KOPT-K1 (cell line): ENCODE measurements around the gene PIKFYVE.
"Not testable (repeated sequence)": the region's sequence is repeated elsewhere in the genome, so short reads cannot be mapped to it uniquely, and the experiment has no call there.

Experiments
- H3K27ac ChIP-seq: fragments of 200-600 bp; sonication (generic); 2 replicates; pipeline ENCODE4 v1.5.1; 2016; ENCODE audit warnings: antibody characterized with exemption, mild to moderate bottlenecking, low read depth, low read length; ENCODE audit not compliant: poor library complexity, severe bottlenecking
- H3K36me3 ChIP-seq: fragments of 200-600 bp; sonication (generic); 2 replicates; pipeline ENCODE4 v1.5.1; 2017; ENCODE audit warnings: antibody characterized with exemption, mild to moderate bottlenecking, low read length, moderate library complexity; ENCODE audit not compliant: insufficient read depth
- H3K9me3 ChIP-seq: fragments of 200-600 bp; sonication (generic); 2 replicates; pipeline ENCODE4 v1.5.1; 2017; ENCODE audit warnings: antibody characterized with exemption, low read length, mild to moderate bottlenecking; ENCODE audit not compliant: insufficient read depth, poor library complexity, severe bottlenecking

PIKFYVE gene

DNA sequence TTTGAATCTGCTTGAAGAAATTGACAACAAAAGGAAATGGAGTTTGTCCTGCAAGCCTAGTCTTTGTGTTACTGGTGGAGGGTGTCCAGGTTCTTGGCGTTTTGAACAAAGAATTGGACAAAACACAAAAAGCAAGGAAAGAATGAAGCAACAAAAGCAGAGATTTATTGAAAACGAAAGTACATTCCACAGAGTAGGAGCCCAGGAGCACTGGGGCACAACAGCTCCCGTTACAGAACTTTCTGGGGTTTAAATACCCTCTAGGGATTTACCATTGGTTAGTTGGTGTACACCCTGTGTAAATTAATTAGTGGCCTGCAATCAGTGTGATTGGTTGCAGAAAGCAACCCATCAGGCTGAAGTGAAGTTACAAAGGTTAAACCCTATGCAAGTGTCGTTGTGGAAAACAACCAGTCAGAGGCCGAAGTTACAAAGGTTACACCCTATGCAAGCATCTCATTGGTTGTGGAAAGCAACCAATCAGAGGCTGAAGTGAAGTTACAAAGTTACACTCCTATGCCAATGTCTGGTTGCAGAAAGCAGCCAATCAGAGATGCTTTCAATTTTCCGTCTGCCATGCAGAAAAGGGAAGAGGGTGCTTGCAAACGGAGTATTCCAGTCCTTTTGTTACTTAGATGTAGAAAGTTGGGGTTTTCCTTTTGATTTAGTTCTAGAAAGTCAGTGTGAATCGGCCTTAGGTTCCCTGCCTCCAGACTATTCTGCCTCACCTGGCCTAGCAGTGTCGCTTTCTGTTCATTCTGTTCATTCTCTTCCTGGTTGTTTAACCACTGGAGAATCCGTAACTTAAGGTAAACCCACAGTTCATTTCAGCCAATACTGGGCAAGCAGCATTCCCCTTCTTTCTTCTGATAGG, 92.9 kb downstream of the PIKFYVE start:
- H3K27ac ChIP-seq, result no peak overlapping the region

GRCh38 chr2:208359632-208359986, 93.6 kb downstream of the PIKFYVE start:
- no peaks in the 10 kb centered on the region for H3K9me3 ChIP-seq
- H3K27ac ChIP-seq, result no peak overlapping the region
- peaks cover 49% of the 10 kb centered on the region for H3K36me3 ChIP-seq

More for the DNA sequence above, 92.9 kb downstream of the PIKFYVE start:
- Histone ChIP-seq H3K36me3 (peaks cover 55% of the 10 kb centered on the region), H3K9me3 (no peaks in the 10 kb centered on the region)

GRCh38 chr2:208360259-208361076, 94.4 kb downstream of the PIKFYVE start:
- peaks cover 40% of the 10 kb centered on the region for H3K36me3 ChIP-seq
- H3K27ac ChIP-seq, result no peak overlapping the region
- H3K9me3 ChIP-seq, result peaks cover 8% of the 10 kb centered on the region

DNA sequence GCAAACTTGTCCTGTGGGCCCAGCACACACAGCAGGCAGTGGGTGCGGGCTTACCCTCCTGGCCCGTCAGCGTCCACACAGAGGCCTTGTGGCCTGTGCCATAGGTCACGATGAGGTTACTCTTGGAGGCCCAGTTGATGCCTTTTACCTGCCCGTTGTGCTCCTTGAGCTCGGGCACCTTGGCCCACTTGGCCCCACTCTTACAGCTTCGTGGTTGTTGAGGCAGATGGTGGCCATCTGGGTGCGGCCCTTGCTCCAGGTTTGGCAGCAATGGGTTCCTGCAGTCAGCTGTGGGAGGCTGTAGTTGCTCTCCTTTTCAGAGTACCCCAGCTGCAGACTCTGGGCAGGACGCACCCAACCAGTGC, 95.0 kb downstream of the PIKFYVE start:
- Histone ChIP-seq H3K36me3 (peaks cover 34% of the 10 kb centered on the region), H3K9me3 (peaks cover 10% of the 10 kb centered on the region), H3K27ac (no peak overlapping the region)

- Histone ChIP-seq H3K9me3 (peaks cover 10% of the 10 kb centered on the region), H3K36me3 (peaks cover 11% of the 10 kb centered on the region; the same call in 1 of the 2 replicates), H3K27ac (no peak overlapping the region)
Observed at GRCh38 chr2:208363485-208363884, 97.4 kb downstream of the PIKFYVE start.

DNA sequence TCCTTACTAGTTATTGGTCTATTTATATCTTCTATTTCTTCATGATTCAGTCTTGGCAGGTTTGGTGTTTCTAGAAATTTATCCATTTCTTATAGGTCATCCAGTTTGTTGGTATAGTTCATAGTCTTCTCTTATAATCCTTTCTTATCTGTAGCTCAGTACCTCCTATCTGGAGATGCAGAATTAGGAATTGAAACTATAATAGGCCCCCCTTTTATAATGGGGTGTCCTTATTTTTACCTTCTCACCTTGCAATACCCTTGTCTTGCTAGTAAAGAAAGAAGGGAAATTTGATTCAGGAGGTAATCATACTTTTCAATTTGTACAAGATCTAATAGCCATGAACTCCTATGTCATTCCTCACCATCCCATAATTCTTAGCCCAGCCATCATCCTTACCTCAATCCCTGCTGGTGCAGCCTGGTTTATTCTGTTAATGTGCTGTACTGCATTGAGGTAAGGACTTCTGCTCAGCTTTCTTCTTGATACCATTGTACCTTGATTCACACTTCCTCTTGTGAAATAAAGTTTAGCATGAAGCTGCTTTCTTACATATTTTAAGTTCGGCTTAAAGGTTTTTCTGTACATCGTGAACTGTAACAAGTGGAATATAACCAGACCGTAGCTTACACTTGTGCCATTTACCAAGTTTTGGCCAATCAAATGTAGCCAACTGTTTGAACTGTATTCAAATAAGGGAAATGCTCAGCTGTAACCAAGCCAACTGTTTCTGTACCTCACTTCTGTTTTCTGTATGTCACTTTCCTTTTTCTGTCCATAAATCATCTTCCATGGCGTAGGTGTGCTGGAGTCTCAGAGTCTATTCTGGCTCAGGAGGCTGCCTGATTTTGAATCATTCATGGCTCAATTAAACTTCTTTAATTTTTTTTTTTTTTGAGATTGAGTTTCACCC, 100.4 kb downstream of the PIKFYVE start:
- Histone ChIP-seq H3K27ac (no peak overlapping the region), H3K9me3 (peaks cover 10% of the 10 kb centered on the region), H3K36me3 (no peaks in the 10 kb centered on the region)

- H3K9me3 ChIP-seq, result peaks cover 10% of the 10 kb centered on the region
- H3K27ac ChIP-seq, result no peak overlapping the region
- no peaks in the 10 kb centered on the region for H3K36me3 ChIP-seq
Observed at GRCh38 chr2:208369091-208369490, 103.0 kb downstream of the PIKFYVE start.

DNA sequence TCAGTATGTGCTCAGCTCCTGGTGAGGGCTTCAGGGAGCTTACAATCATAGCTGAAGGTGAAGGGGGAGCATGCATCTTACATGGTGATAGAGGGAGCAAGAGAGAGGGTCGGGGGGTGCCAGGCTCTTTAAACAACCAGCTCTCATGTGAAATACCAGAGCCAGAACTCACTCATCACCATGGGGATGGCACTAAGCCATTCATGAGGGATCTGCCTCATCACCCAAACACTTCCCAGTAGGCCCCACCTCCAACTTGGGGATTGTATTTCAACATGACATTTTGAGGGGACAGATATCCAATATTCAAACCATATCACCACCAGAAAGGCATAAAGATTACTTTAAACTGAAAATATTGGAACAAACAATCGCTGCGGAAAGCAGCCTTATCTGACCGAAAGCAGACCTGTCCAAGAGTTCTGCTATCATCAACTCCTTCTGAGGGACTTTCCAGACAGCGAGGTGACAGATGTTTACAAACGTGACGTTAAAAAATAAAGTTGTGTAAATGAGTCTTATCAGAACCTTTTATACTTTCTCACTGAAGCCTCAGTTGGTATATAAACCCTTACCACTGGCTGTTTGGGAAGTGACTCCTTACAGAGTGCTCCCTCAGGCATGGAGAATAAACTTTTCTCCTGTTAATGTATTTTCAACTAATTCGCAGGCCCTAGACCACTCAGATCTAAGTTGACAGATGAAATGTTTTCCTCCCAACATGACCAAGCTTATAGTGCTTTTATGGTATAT, 105.0 kb downstream of the PIKFYVE start:
- no peak overlapping the region for H3K27ac ChIP-seq
- no peaks in the 10 kb centered on the region for H3K9me3 ChIP-seq
- no peaks in the 10 kb centered on the region for H3K36me3 ChIP-seq

- H3K36me3 ChIP-seq, result no peaks in the 10 kb centered on the region
- no peaks in the 10 kb centered on the region for H3K9me3 ChIP-seq
- H3K27ac ChIP-seq, result no peak overlapping the region
Observed at GRCh38 chr2:208371634-208371935, 105.5 kb downstream of the PIKFYVE start.

DNA sequence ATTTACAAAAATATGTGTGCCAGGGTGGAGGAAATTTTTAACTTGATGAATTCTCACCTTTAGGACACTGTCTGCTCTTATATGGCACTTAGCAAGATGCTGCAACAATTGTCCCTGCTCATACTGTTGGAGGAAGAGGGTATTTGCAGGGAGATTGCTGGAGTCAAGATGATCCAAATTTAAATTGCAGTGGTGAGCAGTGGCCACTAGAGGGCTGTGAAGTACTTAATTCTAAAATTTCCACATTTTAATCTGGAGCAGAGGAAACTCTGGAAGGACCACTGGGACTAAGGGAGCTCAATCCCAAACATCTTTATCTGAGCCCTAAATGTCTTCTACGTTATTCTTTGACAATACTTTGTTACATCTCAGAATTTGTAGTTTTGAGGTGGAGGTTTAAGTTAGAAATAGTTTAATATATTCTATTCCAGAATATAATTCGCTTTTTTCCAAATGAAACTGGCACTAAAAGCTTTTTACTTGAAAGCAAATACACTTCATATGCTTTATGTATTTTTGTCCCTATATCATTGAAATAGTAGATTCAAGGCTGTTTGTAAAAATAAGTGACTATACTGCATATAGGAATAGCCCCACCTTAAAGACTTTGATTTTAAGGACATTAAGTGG, 107.5 kb downstream of the PIKFYVE start:
- Histone ChIP-seq H3K36me3 (no peaks in the 10 kb centered on the region), H3K27ac (no peak overlapping the region), H3K9me3 (no peaks in the 10 kb centered on the region)

- H3K27ac ChIP-seq, result no peak overlapping the region
- no peaks in the 10 kb centered on the region for H3K36me3 ChIP-seq
- H3K9me3 ChIP-seq, result no peaks in the 10 kb centered on the region
Observed at GRCh38 chr2:208375491-208376068, 109.5 kb downstream of the PIKFYVE start.

- not testable (repeated sequence) for H3K27ac ChIP-seq, H3K36me3 ChIP-seq, H3K9me3 ChIP-seq
Observed at GRCh38 chr2:208377344-208377860, 111.3 kb downstream of the PIKFYVE start.

DNA sequence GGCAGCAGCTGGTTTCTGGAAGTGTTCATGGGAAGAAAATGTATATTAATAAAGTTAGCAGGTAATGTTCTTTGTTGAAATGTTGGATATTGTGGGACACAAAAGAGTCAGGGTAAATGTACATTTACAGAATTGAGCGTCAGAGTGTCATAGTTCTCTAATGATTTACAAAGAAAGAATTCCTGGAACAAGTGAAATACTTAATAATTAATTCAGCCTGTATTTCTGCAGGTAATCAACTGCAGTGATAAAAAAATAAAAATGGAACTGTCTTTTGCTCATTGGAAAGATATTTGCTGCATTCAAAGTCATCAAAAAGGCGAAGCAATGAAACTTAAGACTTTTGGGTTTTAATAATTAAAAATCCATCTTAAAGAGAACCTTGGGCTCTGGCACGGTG, 113.1 kb downstream of the PIKFYVE start:
- H3K27ac ChIP-seq, result no peak overlapping the region
- H3K36me3 ChIP-seq, result no peaks in the 10 kb centered on the region
- H3K9me3 ChIP-seq, result no peaks in the 10 kb centered on the region

- Histone ChIP-seq H3K9me3 (no peaks in the 10 kb centered on the region), H3K36me3 (no peaks in the 10 kb centered on the region), H3K27ac (no peak overlapping the region)
Observed at GRCh38 chr2:208384637-208385036, 118.6 kb downstream of the PIKFYVE start.
